Measurements from ENCODE around the gene KLHL42. TPM values are rescaled to one million over a fixed set of nuclear protein-coding genes. Genes with fewer than 3 reads are reported as not detected.

The KLHL42 gene
- total and polyA plus RNA-seq, 9 of the 15 experiments (the other 6 are each of a cell fraction or from before 2014, with no cell fraction given): 1.5 to 11.8 (median 9.6) TPM

DNA sequence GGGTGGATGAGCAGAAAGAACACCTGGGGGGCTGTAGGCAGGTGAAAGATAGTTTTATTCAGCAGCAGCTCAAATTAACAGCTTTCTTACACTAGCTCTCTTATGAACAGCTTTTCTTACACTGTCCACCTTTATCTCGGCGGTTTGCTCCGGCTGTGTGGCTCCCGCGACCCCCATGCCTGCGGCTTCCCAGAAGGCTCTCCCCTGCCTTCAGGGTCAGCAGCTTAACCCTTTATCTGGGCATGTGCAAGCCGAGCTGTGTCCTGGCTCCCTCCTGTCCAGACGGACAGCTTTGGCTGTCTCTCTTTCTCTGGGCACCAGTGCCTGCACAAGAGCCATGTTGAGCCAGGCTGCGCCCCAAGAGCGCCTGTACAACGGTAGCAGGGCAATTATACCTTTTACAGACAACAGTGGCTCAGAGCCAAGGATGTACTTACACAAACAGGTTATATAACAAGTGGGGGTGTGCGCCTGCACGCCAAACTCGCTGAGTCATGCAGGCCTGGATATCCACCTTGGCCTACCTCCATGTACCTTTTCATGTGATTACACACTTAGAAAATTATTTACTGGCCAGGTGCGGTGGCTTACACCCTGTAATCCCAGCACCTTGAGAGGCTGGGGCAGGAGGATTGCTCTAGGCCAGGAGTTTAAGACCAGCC is 28.5 kb upstream of the KLHL42 start (continued):
- TF ChIP-seq, protein P1, sequence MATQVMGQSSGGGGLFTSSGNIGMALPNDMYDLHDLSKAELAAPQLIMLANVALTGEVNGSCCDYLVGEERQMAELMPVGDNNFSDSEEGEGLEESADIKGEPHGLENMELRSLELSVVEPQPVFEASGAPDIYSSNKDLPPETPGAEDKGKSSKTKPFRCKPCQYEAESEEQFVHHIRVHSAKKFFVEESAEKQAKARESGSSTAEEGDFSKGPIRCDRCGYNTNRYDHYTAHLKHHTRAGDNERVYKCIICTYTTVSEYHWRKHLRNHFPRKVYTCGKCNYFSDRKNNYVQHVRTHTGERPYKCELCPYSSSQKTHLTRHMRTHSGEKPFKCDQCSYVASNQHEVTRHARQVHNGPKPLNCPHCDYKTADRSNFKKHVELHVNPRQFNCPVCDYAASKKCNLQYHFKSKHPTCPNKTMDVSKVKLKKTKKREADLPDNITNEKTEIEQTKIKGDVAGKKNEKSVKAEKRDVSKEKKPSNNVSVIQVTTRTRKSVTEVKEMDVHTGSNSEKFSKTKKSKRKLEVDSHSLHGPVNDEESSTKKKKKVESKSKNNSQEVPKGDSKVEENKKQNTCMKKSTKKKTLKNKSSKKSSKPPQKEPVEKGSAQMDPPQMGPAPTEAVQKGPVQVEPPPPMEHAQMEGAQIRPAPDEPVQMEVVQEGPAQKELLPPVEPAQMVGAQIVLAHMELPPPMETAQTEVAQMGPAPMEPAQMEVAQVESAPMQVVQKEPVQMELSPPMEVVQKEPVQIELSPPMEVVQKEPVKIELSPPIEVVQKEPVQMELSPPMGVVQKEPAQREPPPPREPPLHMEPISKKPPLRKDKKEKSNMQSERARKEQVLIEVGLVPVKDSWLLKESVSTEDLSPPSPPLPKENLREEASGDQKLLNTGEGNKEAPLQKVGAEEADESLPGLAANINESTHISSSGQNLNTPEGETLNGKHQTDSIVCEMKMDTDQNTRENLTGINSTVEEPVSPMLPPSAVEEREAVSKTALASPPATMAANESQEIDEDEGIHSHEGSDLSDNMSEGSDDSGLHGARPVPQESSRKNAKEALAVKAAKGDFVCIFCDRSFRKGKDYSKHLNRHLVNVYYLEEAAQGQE (IDR thresholded peaks at IDR 0.05; ENCODE audit: borderline replicate concordance): 0 out of 2 replicates have a peak, but pooled peaks have one; percentile 8
- TF ChIP-seq, protein P1 (CRISPR knock-in tag; IDR thresholded peaks at IDR 0.05; ENCODE audit: low read depth): no peak
- TF ChIP-seq NFE2L1 (tag; IDR thresholded peaks at IDR 0.05; ENCODE audit: borderline replicate concordance, low read depth) (peak; percentile 73), ATF1 (CRISPR knock-in tag; IDR thresholded peaks at IDR 0.05) (no peak), ATF1 (tag; IDR thresholded peaks at IDR 0.05) (no peak), HDAC1 (IDR thresholded peaks at IDR 0.05) (0 out of 4 replicates have a peak, but pooled peaks of 1 of the 2 experiments have one; percentile 24), JUND (IDR thresholded peaks at IDR 0.05; ENCODE audit: borderline replicate concordance, low read depth, low read length) (peak; percentile 19; the same call in 1 of the 2 replicates), JUND (tag; IDR thresholded peaks at IDR 0.05; ENCODE audit: borderline replicate concordance, low read depth, low read length) (no peak)
- TF ChIP-seq, protein P2, sequence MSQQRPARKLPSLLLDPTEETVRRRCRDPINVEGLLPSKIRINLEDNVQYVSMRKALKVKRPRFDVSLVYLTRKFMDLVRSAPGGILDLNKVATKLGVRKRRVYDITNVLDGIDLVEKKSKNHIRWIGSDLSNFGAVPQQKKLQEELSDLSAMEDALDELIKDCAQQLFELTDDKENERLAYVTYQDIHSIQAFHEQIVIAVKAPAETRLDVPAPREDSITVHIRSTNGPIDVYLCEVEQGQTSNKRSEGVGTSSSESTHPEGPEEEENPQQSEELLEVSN (IDR thresholded peaks at IDR 0.05; ENCODE audit: borderline replicate concordance in 1 of 2, extremely low read depth in 1 of 2, insufficient read depth in 1 of 2, insufficient read length in 1 of 2, low read depth in 1 of 2, low read length in 1 of 2, poor library complexity in 1 of 2, severe bottlenecking in 1 of 2): no peak
- TF ChIP-seq, protein P3, sequence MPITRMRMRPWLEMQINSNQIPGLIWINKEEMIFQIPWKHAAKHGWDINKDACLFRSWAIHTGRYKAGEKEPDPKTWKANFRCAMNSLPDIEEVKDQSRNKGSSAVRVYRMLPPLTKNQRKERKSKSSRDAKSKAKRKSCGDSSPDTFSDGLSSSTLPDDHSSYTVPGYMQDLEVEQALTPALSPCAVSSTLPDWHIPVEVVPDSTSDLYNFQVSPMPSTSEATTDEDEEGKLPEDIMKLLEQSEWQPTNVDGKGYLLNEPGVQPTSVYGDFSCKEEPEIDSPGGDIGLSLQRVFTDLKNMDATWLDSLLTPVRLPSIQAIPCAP (CRISPR knock-in tag; IDR thresholded peaks at IDR 0.05; ENCODE audit: borderline replicate concordance): no peak
- TF ChIP-seq, protein P4, sequence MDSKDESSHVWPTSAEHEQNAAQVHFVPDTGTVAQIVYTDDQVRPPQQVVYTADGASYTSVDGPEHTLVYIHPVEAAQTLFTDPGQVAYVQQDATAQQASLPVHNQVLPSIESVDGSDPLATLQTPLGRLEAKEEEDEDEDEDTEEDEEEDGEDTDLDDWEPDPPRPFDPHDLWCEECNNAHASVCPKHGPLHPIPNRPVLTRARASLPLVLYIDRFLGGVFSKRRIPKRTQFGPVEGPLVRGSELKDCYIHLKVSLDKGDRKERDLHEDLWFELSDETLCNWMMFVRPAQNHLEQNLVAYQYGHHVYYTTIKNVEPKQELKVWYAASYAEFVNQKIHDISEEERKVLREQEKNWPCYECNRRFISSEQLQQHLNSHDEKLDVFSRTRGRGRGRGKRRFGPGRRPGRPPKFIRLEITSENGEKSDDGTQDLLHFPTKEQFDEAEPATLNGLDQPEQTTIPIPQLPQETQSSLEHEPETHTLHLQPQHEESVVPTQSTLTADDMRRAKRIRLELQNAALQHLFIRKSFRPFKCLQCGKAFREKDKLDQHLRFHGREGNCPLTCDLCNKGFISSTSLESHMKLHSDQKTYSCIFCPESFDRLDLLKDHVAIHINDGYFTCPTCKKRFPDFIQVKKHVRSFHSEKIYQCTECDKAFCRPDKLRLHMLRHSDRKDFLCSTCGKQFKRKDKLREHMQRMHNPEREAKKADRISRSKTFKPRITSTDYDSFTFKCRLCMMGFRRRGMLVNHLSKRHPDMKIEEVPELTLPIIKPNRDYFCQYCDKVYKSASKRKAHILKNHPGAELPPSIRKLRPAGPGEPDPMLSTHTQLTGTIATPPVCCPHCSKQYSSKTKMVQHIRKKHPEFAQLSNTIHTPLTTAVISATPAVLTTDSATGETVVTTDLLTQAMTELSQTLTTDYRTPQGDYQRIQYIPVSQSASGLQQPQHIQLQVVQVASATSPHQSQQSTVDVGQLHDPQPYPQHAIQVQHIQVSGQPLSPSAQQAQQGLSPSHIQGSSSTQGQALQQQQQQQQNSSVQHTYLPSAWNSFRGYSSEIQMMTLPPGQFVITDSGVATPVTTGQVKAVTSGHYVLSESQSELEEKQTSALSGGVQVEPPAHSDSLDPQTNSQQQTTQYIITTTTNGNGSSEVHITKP (IDR thresholded peaks at IDR 0.05; ENCODE audit: partially characterized antibody): peak; percentile 85

Data from K562 (cell line).